ENCODE measurements around the gene HOXC12.

The HOXC12 gene

GRCh38 chr12:53996240-53997203, 41.8 kb downstream of the HOXC12 start:
- no peaks in the 10 kb centered on the region for H3K36me3 ChIP-seq (ENCODE audit: control insufficient read depth in 2 of 2, insufficient read depth in 1 of 2, low read length in 2 of 2)
- peak overlapping the region; percentile 61 for H3K4me3 ChIP-seq (ENCODE audit: low read depth, low read length)
- ChIA-PET POLR2A (interaction anchor here (0.7 to 2.2 kb wide), 8 partner anchors 9 to 239 kb away, joined by 3 to 14 read pairs (median 4); partner anchors contain the start of gene HOXC10), CTCF (interaction anchor here (1.5 to 6.7 kb wide), 4 partner anchors 9 to 218 kb away, joined by 4 to 49 read pairs (median 9); partner anchors contain the start of gene HOXC10)
- peak; percentile 77 for TF ChIP-seq EGR2 (tag by site-specific recombination; IDR thresholded peaks at IDR 0.05; ENCODE audit: low read depth)
- 0 out of 2 replicates have a peak, but pooled peaks have one; percentile 55 for TF ChIP-seq PATZ1 (tag by site-specific recombination; IDR thresholded peaks at IDR 0.05)
- peak; percentile 68 for TF ChIP-seq ZNF600 (tag by site-specific recombination; IDR thresholded peaks at IDR 0.05)
- TF ChIP-seq, protein P1, sequence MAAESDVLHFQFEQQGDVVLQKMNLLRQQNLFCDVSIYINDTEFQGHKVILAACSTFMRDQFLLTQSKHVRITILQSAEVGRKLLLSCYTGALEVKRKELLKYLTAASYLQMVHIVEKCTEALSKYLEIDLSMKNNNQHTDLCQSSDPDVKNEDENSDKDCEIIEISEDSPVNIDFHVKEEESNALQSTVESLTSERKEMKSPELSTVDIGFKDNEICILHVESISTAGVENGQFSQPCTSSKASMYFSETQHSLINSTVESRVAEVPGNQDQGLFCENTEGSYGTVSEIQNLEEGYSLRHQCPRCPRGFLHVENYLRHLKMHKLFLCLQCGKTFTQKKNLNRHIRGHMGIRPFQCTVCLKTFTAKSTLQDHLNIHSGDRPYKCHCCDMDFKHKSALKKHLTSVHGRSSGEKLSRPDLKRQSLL (tag by site-specific recombination; IDR thresholded peaks at IDR 0.05): 0 out of 2 replicates have a peak, but pooled peaks have one; percentile 22
- no peak for TF ChIP-seq GFI1B (tag by site-specific recombination; IDR thresholded peaks at IDR 0.05)
- peak; percentile 39 for TF ChIP-seq IKZF3 (tag by site-specific recombination; IDR thresholded peaks at IDR 0.05)
- no peak for TF ChIP-seq ZNF155 (tag by site-specific recombination; IDR thresholded peaks at IDR 0.05)
- TF ChIP-seq ZNF174 (tag by site-specific recombination; IDR thresholded peaks at IDR 0.05): no peak
- peak; percentile 88 for TF ChIP-seq ZFHX2 (tag by site-specific recombination; conservative IDR thresholded peaks at IDR 0.05)
- TF ChIP-seq, protein P2, sequence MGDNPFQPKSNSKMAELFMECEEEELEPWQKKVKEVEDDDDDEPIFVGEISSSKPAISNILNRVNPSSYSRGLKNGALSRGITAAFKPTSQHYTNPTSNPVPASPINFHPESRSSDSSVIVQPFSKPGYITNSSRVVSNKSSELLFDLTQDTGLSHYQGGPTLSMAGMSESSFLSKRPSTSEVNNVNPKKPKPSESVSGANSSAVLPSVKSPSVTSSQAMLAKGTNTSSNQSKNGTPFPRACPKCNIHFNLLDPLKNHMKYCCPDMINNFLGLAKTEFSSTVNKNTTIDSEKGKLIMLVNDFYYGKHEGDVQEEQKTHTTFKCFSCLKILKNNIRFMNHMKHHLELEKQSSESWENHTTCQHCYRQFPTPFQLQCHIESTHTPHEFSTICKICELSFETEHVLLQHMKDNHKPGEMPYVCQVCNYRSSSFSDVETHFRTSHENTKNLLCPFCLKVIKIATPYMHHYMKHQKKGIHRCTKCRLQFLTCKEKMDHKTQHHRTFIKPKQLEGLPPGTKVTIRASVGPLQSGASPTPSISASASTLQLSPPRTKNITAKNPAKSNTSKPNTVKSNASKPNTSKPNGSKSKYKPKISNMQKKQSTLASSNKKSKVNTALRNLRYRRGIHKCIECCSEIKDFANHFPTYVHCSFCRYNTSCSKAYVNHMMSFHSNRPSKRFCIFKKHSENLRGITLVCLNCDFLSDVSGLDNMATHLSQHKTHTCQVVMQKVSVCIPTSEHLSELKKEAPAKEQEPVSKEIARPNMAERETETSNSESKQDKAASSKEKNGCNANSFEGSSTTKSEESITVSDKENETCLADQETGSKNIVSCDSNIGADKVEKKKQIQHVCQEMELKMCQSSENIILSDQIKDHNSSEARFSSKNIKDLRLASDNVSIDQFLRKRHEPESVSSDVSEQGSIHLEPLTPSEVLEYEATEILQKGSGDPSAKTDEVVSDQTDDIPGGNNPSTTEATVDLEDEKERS (tag by site-specific recombination; IDR thresholded peaks at IDR 0.05): no peak
- no peak for TF ChIP-seq ZNF114 (tag by site-specific recombination; IDR thresholded peaks at IDR 0.05)
- peak; percentile 45; the same call in 1 of the 2 replicates for TF ChIP-seq ZNF561 (tag by site-specific recombination; IDR thresholded peaks at IDR 0.05; ENCODE audit: borderline replicate concordance)
- TF ChIP-seq ZSCAN5A (tag by site-specific recombination; IDR thresholded peaks at IDR 0.05): no peak
- peak; percentile 23 for TF ChIP-seq SP2 (tag by site-specific recombination; IDR thresholded peaks at IDR 0.05)
- peak; percentile 50; the same call in 1 of the 2 replicates for TF ChIP-seq ZNF10 (tag by site-specific recombination; IDR thresholded peaks at IDR 0.05)
- TF ChIP-seq GLIS2 (tag by site-specific recombination; IDR thresholded peaks at IDR 0.05): 0 out of 2 replicates have a peak, but pooled peaks have one; percentile 7
- TF ChIP-seq, protein P3, sequence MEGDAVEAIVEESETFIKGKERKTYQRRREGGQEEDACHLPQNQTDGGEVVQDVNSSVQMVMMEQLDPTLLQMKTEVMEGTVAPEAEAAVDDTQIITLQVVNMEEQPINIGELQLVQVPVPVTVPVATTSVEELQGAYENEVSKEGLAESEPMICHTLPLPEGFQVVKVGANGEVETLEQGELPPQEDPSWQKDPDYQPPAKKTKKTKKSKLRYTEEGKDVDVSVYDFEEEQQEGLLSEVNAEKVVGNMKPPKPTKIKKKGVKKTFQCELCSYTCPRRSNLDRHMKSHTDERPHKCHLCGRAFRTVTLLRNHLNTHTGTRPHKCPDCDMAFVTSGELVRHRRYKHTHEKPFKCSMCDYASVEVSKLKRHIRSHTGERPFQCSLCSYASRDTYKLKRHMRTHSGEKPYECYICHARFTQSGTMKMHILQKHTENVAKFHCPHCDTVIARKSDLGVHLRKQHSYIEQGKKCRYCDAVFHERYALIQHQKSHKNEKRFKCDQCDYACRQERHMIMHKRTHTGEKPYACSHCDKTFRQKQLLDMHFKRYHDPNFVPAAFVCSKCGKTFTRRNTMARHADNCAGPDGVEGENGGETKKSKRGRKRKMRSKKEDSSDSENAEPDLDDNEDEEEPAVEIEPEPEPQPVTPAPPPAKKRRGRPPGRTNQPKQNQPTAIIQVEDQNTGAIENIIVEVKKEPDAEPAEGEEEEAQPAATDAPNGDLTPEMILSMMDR (tag by site-specific recombination; IDR thresholded peaks at IDR 0.05): peak; percentile 52; the same call in 1 of the 2 replicates
- peaks cover 30% of the 10 kb centered on the region for H3K4me1 ChIP-seq (ENCODE audit: control insufficient read depth, insufficient read depth, low read length)
- H3K9me3 ChIP-seq (ENCODE audit: control insufficient read depth, insufficient read depth, low read depth, low read length): no peaks in the 10 kb centered on the region
- peak overlapping the region; percentile 98 for H3K27ac ChIP-seq (ENCODE audit: extremely low read depth, low read depth, low read length)

All from HEK293 (cell line).